ENCODE data around the gene XRCC1. TPM values are rescaled to one million over a fixed set of nuclear protein-coding genes. Genes with fewer than 3 reads are reported as not detected.

XRCC1 gene
- total and polyA plus RNA-seq, 9 of the 15 experiments (the other 6 are each of a cell fraction or from before 2014, with no cell fraction given) = 1.5 to 36.9 (median 24.9) TPM

GRCh38 chr19:43546581-43546980, 28.7 kb downstream of the XRCC1 start:
- ChIA-PET CTCF (ENCODE audit: low intra/inter-chr PET ratio) (no interaction called here), POLR2A (interaction anchor here (0.5 kb wide), 1 partner anchor 102 kb away, joined by 3 read pairs; no protein-coding TSS in a partner anchor)
- H3K27me3 ChIP-seq (ENCODE audit: control insufficient read depth in 2 of 2, insufficient read depth in 2 of 2, low read length in 2 of 2) = no peaks in the 10 kb centered on the region
- H3K79me2 ChIP-seq (ENCODE audit: control insufficient read depth, insufficient read depth, low read length) = no peaks in the 10 kb centered on the region
- no peak for FAIRE-seq
- ATAC-seq = no peak
- TF ChIP-seq NCOA6 (IDR thresholded peaks at IDR 0.05) (no peak), ZNF23 (CRISPR knock-in tag; IDR thresholded peaks at IDR 0.05) (no peak), REST (IDR thresholded peaks at IDR 0.05; ENCODE audit: borderline replicate concordance) (no peak), REST (CRISPR knock-in tag; IDR thresholded peaks at IDR 0.05; ENCODE audit: low read depth) (no peak), BMI1 (IDR thresholded peaks at IDR 0.05; ENCODE audit: low read length) (no peak), HDAC1 (IDR thresholded peaks at IDR 0.05) (no peak), CHD4 (IDR thresholded peaks at IDR 0.05; ENCODE audit: insufficient read depth, insufficient replicate concordance, low read depth, low read length, poor library complexity, severe bottlenecking) (no peak)
- no peaks in the 10 kb centered on the region for H4K20me1 ChIP-seq (replicated peaks; ENCODE audit: control insufficient read depth, insufficient read depth, low read length)
- no peak overlapping the region for H2AFZ ChIP-seq (ENCODE audit: low read depth, low read length)
- peaks cover 55% of the 10 kb centered on the region; the same call in 2 of the 3 replicates for H3K36me3 ChIP-seq (ENCODE audit: control insufficient read depth, insufficient read depth, low read length)
- 94% methylated on average over 3 of the region's 3 CpGs for WGBS (ENCODE audit: insufficient coverage, low coverage, missing lambda C conversion rate)
- intact Hi-C loops (cut with micrococcal nuclease) = no loop called here
- H3K4me2 ChIP-seq (ENCODE audit: insufficient read depth, low read length) = no peak overlapping the region
- H3K27ac ChIP-seq (ENCODE audit: extremely low read depth, low read depth, low read length) = no peak overlapping the region
- in situ Hi-C loops (cut with MboI) = no loop called here
- peak overlapping the region in 1 of 2 experiments; percentile 64; a peak in 1 of 4 replicates for H3K9ac ChIP-seq (ENCODE audit: insufficient read depth in 1 of 2, low read depth in 2 of 2, low read length in 2 of 2)
- H3K9me3 ChIP-seq (replicated peaks; ENCODE audit: control insufficient read depth, insufficient read depth, low read depth, low read length) = no peaks in the 10 kb centered on the region
- no peaks in the 10 kb centered on the region for H3K9me1 ChIP-seq (ENCODE audit: control insufficient read depth, insufficient read depth, low read length)
- H3K4me1 ChIP-seq (replicated peaks in 1 of 2; ENCODE audit: control insufficient read depth in 2 of 2, insufficient read depth in 2 of 2, low read length in 2 of 2) = no peaks in the 10 kb centered on the region; a peak in 1 of 5 replicates
- DNase-seq (ENCODE audit: extremely low read depth in 1 of 4, low spot score in 3 of 4) = no peak
- BruUV-seq (replicated peaks) = no TSS peak
- H3K4me3 ChIP-seq = no peak overlapping the region
